Gastroesophageal sphincter (tissue), 4 donors: ENCODE results near the gene TACR1. TPM values are rescaled to one million over a fixed set of nuclear protein-coding genes. Genes with fewer than 3 reads are reported as not detected.
"Not testable (repeated sequence)": the region's sequence is repeated elsewhere in the genome, so short reads cannot be mapped to it uniquely, and the experiment has no call there.

Source experiments
- ATAC-seq: fragments of 150-250 bp; one replicate; pipeline ENCODE4 v1.9.1; 2016; ENCODE audit warnings: mild to moderate bottlenecking, moderate library complexity
- H3K27ac ChIP-seq, 4 donors: fragments of 200-600 bp; sonication (generic) in 3 of 4; 1 replicate in 3 of 4; 2 replicates in 1 of 4; pipeline ENCODE4 v1.5.1; 2016 to 2019
- H3K27me3 ChIP-seq: fragments of 200-600 bp; sonication (generic); one replicate; pipeline ENCODE4 v1.5.1; 2019
- H3K36me3 ChIP-seq, 2 donors: fragments of 200-600 bp; sonication (generic); one replicate each; pipeline ENCODE4 v1.5.1; 2019; ENCODE audit warnings: control low read depth in 1 of 2
- H3K4me1 ChIP-seq, 3 donors: fragments of 200-600 bp; sonication (generic); 1 replicate in 2 of 3; 2 replicates in 1 of 3; pipeline ENCODE4 v1.5.1; 2016 to 2019; ENCODE audit warnings: control low read depth in 2 of 3
- H3K4me3 ChIP-seq, 2 donors: fragments of 200-600 bp; sonication (generic); one replicate each; pipeline ENCODE4 v1.5.1; 2019; ENCODE audit warnings: mild to moderate bottlenecking in 1 of 2, moderate library complexity in 1 of 2
- H3K9me3 ChIP-seq, 3 donors: fragments of 200-600 bp; sonication (generic); one replicate each; pipeline ENCODE4 v1.5.1; 2017 to 2019; ENCODE audit warnings: control low read depth in 2 of 3
- EP300 ChIP-seq: sonication (generic); formaldehyde crosslinking; IDR thresholded peaks from one replicate; pipeline ENCODE4 v1.6.1; 2017; ENCODE audit warnings: antibody characterized with exemption, mild to moderate bottlenecking
- POLR2A ChIP-seq, 2 donors: fragments of 450-650 bp; IDR thresholded peaks; one replicate each; pipeline ENCODE4 v1.6.1; 2017; ENCODE audit warnings: antibody characterized with exemption in 2 of 2, mild to moderate bottlenecking in 2 of 2, moderate library complexity in 1 of 2
- POLR2AphosphoS5 ChIP-seq: sonication (generic); formaldehyde crosslinking; IDR thresholded peaks from one replicate; pipeline ENCODE4 v1.6.1; 2017; ENCODE audit warnings: antibody characterized with exemption
- WGBS, 2 donors: methylation state at CpG; one replicate each; pipeline ENCODE4 v1.1.5; 2018; ENCODE audit warnings: low coverage in 1 of 2; 5-methylcytosine and 5-hydroxymethylcytosine counted together
- total RNA-seq, 4 donors: library from RNA; depleted of rRNA; stranded (reverse); fragments of >200 nt; gene quantifications; one replicate each; pipeline ENCODE4 v1.1.0, GENCODE V29; 2016
- TF ChIP-seq, protein P1 (sequence below), 4 experiments: fragments of 200-600 bp in 2 of 4; fragments of 450-650 bp in 2 of 4; sonication (generic) in 1 of 4; IDR thresholded peaks; one replicate each; pipeline ENCODE4 v1.5.1; 2017 to 2019; ENCODE audit warnings: antibody characterized with exemption in 4 of 4, mild to moderate bottlenecking in 2 of 4, moderate library complexity in 2 of 4

TACR1 gene
- total RNA-seq, 4 donors from 2014 or later, result 2.0 to 4.2 (median 2.9) TPM

- 67 to 70% methylated on average over 2 of the region's 2 CpGs for WGBS, 2 donors
- TF ChIP-seq POLR2AphosphoS5 (no peak), POLR2A (IDR thresholded peaks at IDR 0.05) (no peak), EP300 (no peak)
- TF ChIP-seq, protein P1, sequence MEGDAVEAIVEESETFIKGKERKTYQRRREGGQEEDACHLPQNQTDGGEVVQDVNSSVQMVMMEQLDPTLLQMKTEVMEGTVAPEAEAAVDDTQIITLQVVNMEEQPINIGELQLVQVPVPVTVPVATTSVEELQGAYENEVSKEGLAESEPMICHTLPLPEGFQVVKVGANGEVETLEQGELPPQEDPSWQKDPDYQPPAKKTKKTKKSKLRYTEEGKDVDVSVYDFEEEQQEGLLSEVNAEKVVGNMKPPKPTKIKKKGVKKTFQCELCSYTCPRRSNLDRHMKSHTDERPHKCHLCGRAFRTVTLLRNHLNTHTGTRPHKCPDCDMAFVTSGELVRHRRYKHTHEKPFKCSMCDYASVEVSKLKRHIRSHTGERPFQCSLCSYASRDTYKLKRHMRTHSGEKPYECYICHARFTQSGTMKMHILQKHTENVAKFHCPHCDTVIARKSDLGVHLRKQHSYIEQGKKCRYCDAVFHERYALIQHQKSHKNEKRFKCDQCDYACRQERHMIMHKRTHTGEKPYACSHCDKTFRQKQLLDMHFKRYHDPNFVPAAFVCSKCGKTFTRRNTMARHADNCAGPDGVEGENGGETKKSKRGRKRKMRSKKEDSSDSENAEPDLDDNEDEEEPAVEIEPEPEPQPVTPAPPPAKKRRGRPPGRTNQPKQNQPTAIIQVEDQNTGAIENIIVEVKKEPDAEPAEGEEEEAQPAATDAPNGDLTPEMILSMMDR (IDR thresholded peaks at IDR 0.05), result no peak
- ATAC-seq, result no peak
Measured at GRCh38 chr2:75174519-75174918, 24.8 kb downstream of the TACR1 start.

DNA sequence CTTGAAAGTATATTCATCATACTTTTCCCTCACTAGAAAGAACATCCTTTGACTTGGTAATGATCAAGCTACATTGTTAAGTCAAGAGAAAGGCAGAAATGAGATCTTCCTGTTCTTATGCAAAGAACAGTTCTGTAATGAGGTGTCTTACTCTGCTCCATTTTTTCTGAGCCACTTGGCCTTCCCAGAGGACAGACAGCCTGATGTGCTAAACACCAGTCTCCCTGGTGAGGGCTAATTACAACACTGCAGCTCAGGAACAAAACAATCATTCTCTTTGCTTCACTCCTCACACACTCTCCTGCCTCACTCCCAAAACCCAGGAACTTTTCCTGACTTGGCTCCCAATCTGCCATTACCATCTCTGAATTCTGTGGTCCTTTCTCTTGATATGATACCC is 25.6 kb downstream of the TACR1 start:
- Histone ChIP-seq H3K36me3 (no peaks in the 10 kb centered on the region), H3K27me3 (no peaks in the 10 kb centered on the region), H3K27ac (no peak overlapping the region), H3K9me3 (no peaks in the 10 kb centered on the region), H3K4me1 (no peaks in the 10 kb centered on the region), H3K4me3 (no peak overlapping the region)
- TF ChIP-seq POLR2AphosphoS5, result no peak
- TF ChIP-seq EP300, result no peak
- TF ChIP-seq, protein P1 (IDR thresholded peaks at IDR 0.05), result no peak
- TF ChIP-seq POLR2A (IDR thresholded peaks at IDR 0.05), result no peak
- no peak for ATAC-seq

More at GRCh38 chr2:75174519-75174918, 24.8 kb downstream of the TACR1 start:
- Histone ChIP-seq H3K27ac (no peak overlapping the region), H3K4me3 (no peak overlapping the region), H3K9me3 (no peaks in the 10 kb centered on the region), H3K4me1 (no peaks in the 10 kb centered on the region), H3K36me3 (no peaks in the 10 kb centered on the region), H3K27me3 (no peaks in the 10 kb centered on the region)

GRCh38 chr2:75171423-75171822 is 27.9 kb downstream of the TACR1 start:
- not testable (repeated sequence) for ATAC-seq, H3K27ac ChIP-seq
- WGBS, 2 donors, result 80 to 100% methylated on average over 1 to 3 of the region's 5 CpGs

GRCh38 chr2:75170889-75171288 is 28.4 kb downstream of the TACR1 start:
- no peak overlapping the region for H3K4me3 ChIP-seq
- H3K4me1 ChIP-seq, result no peaks in the 10 kb centered on the region
- H3K36me3 ChIP-seq, result no peaks in the 10 kb centered on the region
- no peak overlapping the region for H3K27ac ChIP-seq
- no peak for ATAC-seq
- TF ChIP-seq POLR2A (IDR thresholded peaks at IDR 0.05) (no peak), POLR2AphosphoS5 (no peak), EP300 (no peak)
- TF ChIP-seq, protein P1 (IDR thresholded peaks at IDR 0.05), result no peak
- H3K9me3 ChIP-seq, result no peaks in the 10 kb centered on the region
- WGBS, 2 donors, result 100% methylated on average over 2 of the region's 2 CpGs; no CpG with 5 or more reads in 1 of the 2 donors
- H3K27me3 ChIP-seq, result no peaks in the 10 kb centered on the region

More at GRCh38 chr2:75171423-75171822, 27.9 kb downstream of the TACR1 start:
- not testable (repeated sequence) for H3K36me3 ChIP-seq, H3K4me3 ChIP-seq, H3K27me3 ChIP-seq, H3K4me1 ChIP-seq, H3K9me3 ChIP-seq

GRCh38 chr2:75168186-75168585 is 31.1 kb downstream of the TACR1 start:
- ATAC-seq, result no peak
- 50 to 75% methylated on average over 2 of the region's 2 CpGs for WGBS, 2 donors
- no peak overlapping the region for H3K27ac ChIP-seq
- no peak overlapping the region for H3K4me3 ChIP-seq
- no peaks in the 10 kb centered on the region for H3K9me3 ChIP-seq
- TF ChIP-seq, protein P1 (IDR thresholded peaks at IDR 0.05), result no peak
- no peak for TF ChIP-seq POLR2AphosphoS5
- peaks cover 0 to 1% (median 0%) of the 10 kb centered on the region in 3 donors for H3K4me1 ChIP-seq
- H3K27me3 ChIP-seq, result no peaks in the 10 kb centered on the region
- H3K36me3 ChIP-seq, result no peaks in the 10 kb centered on the region
